ENCODE measurements around the gene CCDC27. TPM values are rescaled to one million over a fixed set of nuclear protein-coding genes. Genes with fewer than 3 reads are reported as not detected.
A peak's percentile ranks its signal among the peaks of the same experiment; 100 is the strongest.

Gene CCDC27
- total and polyA plus RNA-seq, 2 of the 13 experiments (the other 11 are each of a cell fraction or from before 2014, with no cell fraction given): not detected

DNA sequence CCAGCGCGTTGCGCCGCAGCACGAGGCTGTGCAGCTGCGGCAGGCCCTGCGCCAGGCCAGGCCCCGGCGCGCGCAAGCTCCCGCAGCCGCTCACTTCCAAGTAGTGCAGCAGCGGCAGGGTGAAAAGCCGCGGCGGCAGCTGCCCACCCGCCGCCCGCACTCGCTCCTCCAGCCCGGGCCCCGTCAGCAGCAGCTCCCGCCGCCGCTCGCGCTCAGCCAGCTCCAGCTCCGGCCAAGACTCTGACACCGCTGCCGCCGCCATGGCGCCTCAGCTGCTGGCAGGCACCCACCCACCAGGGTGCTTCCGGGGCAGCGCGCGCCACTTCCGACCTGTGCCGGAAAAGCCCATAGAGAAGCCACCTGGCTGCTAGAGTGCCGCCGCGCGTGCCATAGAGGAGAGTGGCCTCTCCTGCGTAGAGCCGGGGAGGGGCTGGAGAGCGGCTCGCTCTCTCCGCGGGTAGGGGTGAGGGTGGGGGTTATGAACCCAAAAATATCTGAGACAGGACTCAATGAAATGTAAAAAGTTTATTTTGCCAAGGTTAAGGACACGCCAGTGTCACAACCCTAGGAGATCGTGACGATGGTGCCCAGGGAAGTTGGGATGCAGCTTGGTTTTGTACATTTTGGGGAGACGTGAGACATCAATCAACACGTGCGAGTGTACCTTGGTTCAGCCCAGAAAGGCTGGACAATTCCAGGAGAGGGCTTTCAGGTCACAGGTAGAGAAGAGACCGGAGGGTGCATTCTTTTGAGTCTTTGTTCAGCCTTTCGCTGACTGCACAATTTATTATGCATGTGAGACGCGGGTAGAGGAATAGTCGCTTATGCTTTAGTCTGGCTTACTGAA, 44.2 kb downstream of the CCDC27 start, which contains the start of gene LRRC47 (continued):
- TF ChIP-seq, protein P1, sequence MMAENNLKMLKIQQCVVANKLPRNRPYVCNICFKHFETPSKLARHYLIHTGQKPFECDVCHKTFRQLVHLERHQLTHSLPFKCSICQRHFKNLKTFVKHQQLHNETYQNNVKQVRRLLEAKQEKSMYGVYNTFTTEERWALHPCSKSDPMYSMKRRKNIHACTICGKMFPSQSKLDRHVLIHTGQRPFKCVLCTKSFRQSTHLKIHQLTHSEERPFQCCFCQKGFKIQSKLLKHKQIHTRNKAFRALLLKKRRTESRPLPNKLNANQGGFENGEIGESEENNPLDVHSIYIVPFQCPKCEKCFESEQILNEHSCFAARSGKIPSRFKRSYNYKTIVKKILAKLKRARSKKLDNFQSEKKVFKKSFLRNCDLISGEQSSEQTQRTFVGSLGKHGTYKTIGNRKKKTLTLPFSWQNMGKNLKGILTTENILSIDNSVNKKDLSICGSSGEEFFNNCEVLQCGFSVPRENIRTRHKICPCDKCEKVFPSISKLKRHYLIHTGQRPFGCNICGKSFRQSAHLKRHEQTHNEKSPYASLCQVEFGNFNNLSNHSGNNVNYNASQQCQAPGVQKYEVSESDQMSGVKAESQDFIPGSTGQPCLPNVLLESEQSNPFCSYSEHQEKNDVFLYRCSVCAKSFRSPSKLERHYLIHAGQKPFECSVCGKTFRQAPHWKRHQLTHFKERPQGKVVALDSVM (CRISPR knock-in tag; IDR thresholded peaks at IDR 0.05): no peak
- TF ChIP-seq ZNF766 (CRISPR knock-in tag; IDR thresholded peaks at IDR 0.05; ENCODE audit: borderline replicate concordance) (no peak), FOXA1 (IDR thresholded peaks at IDR 0.05) (no peak), FOXA1 (CRISPR knock-in tag; IDR thresholded peaks at IDR 0.05) (no peak), TOPORS (CRISPR knock-in tag; IDR thresholded peaks at IDR 0.05) (peak; percentile 44; the same call in 1 of the 2 replicates), MBNL3 (CRISPR knock-in tag; conservative IDR thresholded peaks at IDR 0.05) (no peak), ZNF260 (CRISPR knock-in tag; IDR thresholded peaks at IDR 0.05; ENCODE audit: borderline replicate concordance, low read depth) (no peak), ZNF350 (CRISPR knock-in tag; IDR thresholded peaks at IDR 0.05; ENCODE audit: borderline replicate concordance, low read depth) (no peak; the same call in 1 of the 2 replicates), POLR2AphosphoS2 (IDR thresholded peaks at IDR 0.05; ENCODE audit: low read depth, low read length) (no peak), GTF2F1 (IDR thresholded peaks at IDR 0.05; ENCODE audit: low read length) (no peak), DMAP1 (CRISPR knock-in tag; IDR thresholded peaks at IDR 0.05) (peak; percentile 90), ZNF431 (CRISPR knock-in tag; IDR thresholded peaks at IDR 0.05; ENCODE audit: borderline replicate concordance, low read depth) (no peak), ARID2 (CRISPR knock-in tag; IDR thresholded peaks at IDR 0.05; ENCODE audit: borderline replicate concordance) (no peak), TRIM24 (CRISPR knock-in tag; IDR thresholded peaks at IDR 0.05) (no peak), CCAR2 (optimal IDR thresholded peaks at IDR 0.05; ENCODE audit: low read depth, low read length) (no peak), RELA (CRISPR knock-in tag; IDR thresholded peaks at IDR 0.05) (no peak), ZNF230 (CRISPR knock-in tag; IDR thresholded peaks at IDR 0.05) (no peak; the same call in 1 of the 2 replicates), ZNF75D (CRISPR knock-in tag; IDR thresholded peaks at IDR 0.05; ENCODE audit: borderline replicate concordance) (no peak), ZNF383 (CRISPR knock-in tag; IDR thresholded peaks at IDR 0.05; ENCODE audit: borderline replicate concordance) (peak; percentile 4; the same call in 1 of the 2 replicates), BHLHE40 (IDR thresholded peaks at IDR 0.05; ENCODE audit: low read length) (peak; percentile 68)
- TF ChIP-seq, protein P2, sequence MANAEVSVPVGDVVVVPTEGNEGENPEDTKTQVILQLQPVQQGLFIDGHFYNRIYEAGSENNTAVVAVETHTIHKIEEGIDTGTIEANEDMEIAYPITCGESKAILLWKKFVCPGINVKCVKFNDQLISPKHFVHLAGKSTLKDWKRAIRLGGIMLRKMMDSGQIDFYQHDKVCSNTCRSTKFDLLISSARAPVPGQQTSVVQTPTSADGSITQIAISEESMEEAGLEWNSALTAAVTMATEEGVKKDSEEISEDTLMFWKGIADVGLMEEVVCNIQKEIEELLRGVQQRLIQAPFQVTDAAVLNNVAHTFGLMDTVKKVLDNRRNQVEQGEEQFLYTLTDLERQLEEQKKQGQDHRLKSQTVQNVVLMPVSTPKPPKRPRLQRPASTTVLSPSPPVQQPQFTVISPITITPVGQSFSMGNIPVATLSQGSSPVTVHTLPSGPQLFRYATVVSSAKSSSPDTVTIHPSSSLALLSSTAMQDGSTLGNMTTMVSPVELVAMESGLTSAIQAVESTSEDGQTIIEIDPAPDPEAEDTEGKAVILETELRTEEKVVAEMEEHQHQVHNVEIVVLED (CRISPR knock-in tag; IDR thresholded peaks at IDR 0.05; ENCODE audit: borderline replicate concordance): peak; percentile 73; the same call in 1 of the 2 replicates
- TF ChIP-seq, protein P3, sequence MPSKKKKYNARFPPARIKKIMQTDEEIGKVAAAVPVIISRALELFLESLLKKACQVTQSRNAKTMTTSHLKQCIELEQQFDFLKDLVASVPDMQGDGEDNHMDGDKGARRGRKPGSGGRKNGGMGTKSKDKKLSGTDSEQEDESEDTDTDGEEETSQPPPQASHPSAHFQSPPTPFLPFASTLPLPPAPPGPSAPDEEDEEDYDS (CRISPR knock-in tag; IDR thresholded peaks at IDR 0.05): peak; percentile 84
- TF ChIP-seq, protein P4, sequence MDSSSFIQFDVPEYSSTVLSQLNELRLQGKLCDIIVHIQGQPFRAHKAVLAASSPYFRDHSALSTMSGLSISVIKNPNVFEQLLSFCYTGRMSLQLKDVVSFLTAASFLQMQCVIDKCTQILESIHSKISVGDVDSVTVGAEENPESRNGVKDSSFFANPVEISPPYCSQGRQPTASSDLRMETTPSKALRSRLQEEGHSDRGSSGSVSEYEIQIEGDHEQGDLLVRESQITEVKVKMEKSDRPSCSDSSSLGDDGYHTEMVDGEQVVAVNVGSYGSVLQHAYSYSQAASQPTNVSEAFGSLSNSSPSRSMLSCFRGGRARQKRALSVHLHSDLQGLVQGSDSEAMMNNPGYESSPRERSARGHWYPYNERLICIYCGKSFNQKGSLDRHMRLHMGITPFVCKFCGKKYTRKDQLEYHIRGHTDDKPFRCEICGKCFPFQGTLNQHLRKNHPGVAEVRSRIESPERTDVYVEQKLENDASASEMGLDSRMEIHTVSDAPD (CRISPR knock-in tag; IDR thresholded peaks at IDR 0.05): no peak
